Keratinocyte (primary cell): Measurements from ENCODE around the gene TBC1D19.

Experiments
- CTCF ChIP-seq, 3 experiments: IDR thresholded peaks in 1 of 3; conservative IDR thresholded peaks in 1 of 3; optimal IDR thresholded peaks in 1 of 3; 2 replicates in 2 of 3; 3 replicates in 1 of 3; pipeline versions ENCODE3 to v1.5.1; 2011; ENCODE audit warnings: low read length in 3 of 3, mild to moderate bottlenecking in 3 of 3, moderate library complexity in 2 of 3, control low read depth in 1 of 3, inconsistent platforms in 1 of 3; ENCODE audit not compliant: insufficient read depth in 2 of 3; ENCODE audit errors: extremely low read depth in 1 of 3
- EZH2 ChIP-seq: IDR thresholded peaks from one replicate; pipeline ENCODE4 v1.6.1; 2012; ENCODE audit warnings: inconsistent platforms, mild to moderate bottlenecking, low read length, moderate library complexity

GRCh38 chr4:26792639-26793038 is 208.8 kb downstream of the TBC1D19 start:
- TF ChIP-seq EZH2 = no peak
- TF ChIP-seq CTCF (optimal IDR thresholded peaks at IDR 0.05 in 1 of 3, IDR thresholded peaks at IDR 0.05 in 1 of 3, conservative IDR thresholded peaks at IDR 0.05 in 1 of 3; ENCODE audit: extremely low read depth in 1 of 3, insufficient read depth in 2 of 3, low read length in 3 of 3) = no peak
